Putamen (tissue), 1 donor: ENCODE measurements around the gene FTO.

Experiments used
- DNase-seq: peaks from one replicate; pipeline ENCODE4 v3.0.0-alpha.2; 2016; ENCODE audit warnings: low spot score

Gene FTO

DNA sequence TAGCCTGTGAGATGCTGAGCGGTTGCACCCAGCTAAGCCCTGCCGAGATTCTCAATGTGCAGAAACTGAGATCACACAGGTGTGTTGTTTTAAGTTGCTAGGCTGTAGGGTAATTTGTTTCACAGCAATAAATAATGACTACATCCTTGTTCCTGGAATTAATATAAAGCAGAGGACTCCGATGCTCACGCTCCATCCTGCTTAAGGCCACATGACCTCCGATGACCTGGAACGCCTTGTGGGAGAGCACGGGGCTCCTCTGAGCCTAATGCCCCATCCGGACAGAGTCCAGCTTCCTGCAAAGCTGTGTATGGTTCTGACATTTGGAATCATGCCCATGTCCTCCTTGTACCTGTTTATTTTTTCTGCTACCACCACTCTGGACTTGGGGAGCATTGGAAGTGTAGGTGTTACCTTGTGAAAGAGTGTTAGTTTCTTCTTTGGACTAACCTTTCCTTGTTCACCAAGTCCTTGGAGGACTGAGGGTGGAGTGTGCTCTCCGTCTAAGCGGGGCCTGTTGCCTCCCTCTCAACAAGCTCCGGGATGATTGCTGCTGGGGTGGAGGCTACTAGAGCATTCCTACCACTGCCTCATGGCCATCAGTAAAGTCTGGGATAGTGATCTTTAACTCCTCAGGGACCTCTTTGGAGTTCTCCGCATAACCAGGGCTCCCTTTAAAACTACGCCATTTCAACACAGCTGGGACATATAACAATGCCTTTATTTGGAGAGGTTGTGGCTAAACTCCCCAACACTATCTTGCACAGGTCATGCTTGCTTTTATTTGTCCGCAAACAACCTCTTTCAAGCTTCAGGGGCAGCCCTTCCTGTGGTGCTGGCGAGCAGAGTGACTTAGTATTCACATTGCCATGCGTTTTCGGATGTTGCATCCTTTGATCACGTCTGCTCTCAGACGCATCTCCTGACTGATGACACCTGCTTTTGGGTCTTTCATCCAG is 457.3 kb downstream of the FTO start:
- DNase-seq, result no peak

DNA sequence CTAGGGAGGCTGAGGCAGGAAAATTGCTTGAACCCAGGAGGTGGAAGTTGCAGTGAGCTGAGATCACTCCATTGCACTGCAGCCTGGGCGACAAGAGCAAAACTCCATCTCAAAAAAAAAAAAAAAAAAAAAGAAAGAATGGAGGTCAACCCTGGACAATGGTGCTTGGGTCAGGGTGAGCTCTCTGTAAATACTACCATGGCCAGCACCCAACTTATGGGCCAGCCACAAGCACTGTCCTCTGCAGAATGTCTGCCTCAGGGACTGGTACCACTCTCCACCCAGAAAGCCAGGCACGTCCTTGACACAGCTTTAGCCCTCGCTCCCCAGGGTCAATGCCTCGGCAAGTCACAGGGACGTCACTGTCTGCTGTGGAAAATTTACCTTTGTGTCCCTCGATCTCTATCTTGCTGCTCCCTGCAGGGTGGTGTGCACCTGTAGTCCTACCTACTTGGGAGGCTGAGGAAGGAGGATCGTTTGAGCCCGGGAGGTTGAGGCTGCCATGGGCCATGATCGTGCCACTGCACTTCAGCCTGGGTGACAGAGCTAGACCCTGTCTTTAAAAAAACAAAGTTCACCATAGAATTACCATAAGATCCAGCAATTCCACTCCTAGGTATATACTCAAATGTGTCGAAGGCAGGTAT is 459.4 kb downstream of the FTO start:
- DNase-seq, result no peak

DNA sequence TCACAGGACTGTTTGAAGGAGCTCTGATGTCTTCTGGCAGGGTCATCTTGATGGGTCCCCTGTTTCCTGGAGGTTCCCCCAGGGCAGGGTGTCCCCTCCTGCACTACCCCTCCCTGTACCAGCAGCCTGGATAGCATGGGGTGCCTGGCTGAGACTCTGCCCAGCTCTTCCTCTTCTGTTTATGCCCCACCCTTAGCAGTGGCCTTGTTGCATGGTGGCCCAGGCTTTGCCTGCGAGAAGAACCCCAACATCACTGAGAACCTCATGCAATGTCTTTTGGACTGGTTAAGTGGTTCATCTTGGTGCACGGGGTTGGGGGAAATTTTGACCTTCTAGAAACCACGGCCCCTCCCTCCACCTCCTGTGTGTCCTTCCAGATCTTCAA is 460.8 kb downstream of the FTO start:
- DNase-seq, result no peak

DNA sequence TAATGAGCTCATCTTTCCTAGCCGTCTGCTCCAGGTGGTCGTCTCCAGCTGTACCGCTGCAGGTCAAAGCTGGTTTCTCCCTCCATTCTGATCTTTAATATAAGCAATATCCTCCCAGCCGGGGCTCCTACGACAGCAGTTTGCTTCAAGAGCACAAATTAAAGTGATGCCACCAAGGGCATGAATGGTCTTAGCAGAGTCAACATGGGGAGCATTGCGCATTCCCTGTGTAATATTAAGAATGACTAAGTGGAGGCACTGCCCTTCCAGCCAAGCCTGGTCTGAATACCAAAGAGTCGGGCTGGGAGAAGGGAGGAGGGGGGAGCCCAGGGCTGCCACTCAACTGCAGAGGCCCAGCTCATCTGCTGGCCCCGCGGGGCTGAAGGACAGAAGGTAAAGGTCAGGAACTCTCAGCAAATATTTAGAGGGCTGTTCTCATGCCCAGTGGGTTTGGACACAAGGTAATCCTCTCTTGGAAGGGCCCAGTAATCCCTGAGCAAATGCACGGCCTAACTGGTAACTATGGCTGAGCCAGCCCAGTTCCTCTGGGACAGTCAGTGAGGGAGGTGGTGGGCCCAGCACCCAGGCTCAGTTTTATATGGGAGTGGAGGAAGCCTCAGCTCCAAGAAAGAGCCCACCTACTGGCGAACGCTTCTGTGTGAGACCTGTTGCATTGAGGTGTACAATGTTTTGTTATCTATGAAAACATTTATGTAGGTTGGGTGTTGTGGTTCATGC is 461.4 kb downstream of the FTO start:
- no peak for DNase-seq

DNA sequence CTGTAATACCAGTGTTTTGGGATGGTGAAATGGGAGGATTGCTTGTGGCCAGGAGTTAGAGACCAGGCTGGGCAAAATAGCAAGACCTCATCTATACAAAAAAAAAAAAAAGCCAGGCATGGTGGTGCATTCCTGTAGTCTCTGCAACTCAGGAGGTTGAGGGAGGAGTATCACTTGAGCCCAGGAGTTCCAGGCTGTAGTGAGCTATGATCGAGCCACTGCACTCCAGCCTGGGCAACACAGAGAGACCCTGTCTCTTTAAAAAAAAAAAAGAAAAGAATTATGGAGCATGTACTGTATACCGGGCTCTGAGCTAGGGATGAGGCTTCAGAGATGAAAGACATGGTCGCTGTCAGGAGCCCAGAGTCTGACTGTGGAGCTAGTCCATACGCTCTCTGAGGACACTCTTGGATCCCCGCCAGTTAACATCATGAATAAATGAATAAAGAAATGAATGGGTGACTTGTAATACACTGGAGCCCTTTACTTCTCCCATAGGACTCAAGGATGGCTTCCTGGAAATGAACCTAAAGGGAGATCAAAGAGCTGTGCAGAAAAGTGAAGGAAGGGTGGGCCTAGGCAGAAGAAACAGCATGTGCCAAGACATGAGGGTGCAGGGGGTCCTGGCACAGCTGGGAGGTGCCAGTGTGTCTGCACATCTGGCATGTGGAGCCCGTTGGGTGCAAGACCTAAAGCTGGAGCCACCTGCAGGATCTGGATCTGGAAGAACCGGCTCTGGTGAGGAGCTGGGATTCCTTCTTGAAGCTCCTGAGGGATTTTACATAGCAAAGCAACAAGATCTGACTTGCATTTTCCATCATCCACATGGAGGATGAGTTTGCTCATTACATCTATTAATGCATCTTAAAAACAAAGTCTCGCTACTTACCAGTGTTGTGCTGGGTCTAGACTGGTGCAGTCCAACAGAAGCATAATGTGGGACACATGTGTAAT is 462.2 kb downstream of the FTO start:
- no peak for DNase-seq

DNA sequence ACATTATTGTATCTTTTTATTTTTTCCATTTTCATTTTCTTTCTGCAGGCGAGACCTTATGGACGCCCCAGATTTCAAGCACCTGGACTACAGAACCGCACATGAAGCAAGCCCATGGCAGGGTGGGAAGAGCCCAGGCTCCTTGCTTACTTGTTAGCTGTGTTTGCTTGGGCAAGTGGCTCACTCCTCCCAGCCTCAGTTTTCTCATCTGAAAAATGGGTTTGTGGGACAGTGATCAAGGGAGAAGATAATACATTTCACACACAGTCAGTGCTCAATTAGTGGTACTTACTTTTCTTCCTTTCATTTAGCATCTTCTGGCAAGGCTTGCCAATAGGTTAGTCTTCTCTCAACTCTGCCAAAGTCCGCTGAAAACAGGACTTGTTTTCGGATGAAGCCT is 465.2 kb downstream of the FTO start:
- DNase-seq, result no peak

DNA sequence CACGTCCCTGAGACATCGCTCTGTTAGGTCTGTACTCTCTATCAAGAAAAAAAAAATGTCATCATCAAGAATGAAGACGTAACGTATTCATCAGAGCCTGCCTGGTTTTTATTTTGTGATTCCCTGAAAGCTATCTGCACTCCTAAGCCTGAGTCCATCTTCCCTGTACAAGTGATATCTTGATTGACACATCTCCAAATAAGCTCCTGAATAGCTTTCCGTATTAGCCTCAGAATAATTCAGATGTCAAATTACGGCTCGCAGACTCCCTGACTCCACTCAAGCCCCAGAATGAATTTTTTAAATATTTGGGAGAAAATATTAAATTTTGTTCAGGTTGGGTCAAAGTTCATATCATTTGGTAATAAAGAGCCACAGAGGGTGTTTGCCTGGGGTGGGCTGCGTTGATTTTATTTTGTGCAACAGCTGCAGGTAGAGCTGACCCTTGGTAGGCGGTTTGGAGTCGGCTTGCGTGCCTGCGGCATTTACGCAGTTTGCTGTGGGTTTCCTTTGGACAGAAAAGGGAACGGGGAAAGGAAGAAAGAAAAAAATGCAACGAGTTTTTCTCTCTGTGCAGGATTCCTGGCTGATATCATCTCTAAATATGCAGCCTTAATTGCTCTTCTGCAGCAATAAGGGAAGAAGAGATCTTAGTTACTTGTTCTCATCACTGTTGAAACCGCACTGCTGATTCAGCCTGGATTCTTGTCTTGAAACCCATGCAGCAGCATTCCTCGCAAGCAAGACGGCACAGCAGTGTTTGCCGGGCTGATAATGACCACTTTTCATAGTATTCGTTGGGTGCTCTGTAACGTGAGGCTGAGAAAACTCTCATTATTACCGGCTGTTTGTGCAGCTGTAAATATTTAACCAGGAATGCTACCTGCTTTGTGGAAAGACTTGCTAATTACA is 467.9 kb downstream of the FTO start:
- DNase-seq, result peak; percentile 15

DNA sequence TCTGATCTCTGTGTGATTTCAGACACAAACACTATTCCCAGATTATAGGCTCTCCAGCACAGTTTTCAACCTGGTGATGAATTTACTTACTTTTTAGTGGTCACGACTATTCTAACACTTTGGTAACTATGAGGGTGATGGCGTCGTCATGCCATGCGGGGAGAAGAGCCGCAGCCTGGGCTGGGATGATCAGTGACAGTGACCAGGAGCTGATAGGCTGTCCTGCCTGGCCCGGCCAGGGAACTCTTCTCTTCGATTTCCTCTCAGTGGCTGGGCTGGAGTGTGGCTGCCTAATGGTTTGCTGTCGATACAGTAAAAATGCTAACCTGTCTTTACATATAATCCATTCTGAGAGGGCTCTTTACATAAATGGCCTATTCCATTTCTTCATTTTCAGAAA is 469.5 kb downstream of the FTO start:
- DNase-seq, result no peak

DNA sequence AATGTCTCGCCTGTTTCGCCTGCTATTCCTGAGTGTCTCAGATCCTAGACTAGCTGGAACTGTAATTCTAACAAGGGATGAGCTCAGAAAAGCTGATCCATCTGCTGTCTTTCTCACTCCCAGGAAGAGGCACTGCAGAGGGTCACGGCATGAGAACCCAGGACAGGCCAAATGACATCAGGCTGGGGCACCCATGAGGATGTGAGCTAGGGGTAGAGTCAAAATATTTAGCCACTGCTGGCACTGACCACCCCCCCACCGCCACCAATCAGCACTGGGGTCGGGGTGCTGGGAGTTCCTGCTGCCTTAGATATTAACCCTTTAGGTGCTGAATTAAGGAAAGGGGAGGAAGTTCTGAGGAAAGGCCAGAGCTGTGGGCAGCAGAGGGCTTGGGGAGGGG is 470.2 kb downstream of the FTO start:
- no peak for DNase-seq

DNA sequence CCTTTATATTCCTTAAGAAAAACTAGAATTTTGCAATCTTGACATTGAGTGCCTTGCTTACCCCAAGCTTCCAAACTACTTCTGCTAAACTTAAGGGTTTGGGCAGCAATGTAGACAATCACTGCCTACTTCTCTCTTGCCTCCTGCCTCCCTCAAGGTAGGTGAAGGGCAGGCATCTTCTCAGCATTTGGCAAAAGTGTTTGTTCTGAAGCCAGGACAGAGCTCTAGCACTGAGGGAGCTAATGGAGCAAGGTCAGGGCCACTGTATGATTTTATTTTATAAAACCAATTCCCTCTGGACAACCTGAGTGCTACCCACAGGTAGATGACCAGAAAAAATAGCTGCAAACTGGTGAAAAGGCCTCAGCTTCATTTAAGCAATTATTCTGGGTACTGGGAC is 470.8 kb downstream of the FTO start:
- DNase-seq, result no peak

DNA sequence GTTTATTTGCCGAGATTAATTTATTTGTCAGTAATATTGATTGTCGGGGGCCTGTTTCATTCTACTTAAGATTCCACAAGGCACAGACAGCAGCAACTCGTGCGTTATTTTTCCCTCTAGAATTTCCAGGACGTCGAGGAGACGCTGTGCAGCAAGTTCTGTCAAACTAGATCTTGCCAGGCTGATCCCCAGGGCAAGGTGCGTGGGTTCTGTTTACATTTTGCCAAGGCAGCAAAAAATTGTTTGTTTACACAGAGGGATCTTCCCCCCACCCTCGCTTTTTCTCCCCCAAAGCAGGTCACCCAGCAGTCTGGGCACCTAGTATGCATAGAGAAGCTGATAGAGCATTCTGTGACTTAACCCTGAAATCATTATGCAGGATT is 471.2 kb downstream of the FTO start:
- DNase-seq, result no peak

DNA sequence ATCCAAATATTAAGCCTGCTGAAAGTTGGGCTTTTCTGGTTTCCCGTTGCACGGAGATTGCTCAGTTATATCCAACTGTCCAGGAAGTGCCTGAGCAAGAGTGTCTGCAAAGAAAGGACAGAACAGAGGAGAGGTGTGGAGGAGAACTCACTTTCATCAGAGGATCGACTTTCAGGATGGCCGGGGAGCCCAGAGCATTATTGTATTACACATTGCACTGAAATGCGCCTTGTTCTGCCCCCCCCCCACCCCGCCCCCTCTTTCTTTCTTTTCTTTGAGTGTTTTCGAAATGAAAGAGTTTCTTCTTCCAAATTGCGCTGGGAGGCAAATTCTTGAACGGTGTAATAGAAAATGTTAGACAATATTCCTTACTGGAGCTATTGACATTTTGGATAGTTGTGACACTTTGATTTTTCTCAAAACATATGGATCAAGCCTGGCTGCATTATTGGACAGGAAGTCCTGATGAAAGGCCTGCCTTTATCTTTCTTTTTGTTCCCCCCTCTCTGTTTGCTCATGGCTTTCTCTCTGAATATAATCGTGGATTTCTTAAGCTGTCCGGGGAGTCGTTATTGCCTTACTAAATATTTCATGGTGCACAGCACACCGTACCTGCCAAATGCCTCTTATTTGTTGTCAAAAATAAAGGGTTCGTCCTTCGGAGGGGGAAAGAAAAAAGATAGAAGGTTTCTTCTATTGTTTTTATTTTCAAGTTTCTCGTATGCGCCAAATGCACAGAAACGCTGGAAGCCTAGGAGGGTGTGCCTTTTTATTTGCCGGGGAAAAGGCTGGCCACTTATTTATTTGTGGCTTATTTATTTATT is 471.8 kb downstream of the FTO start:
- DNase-seq, result no peak

DNA sequence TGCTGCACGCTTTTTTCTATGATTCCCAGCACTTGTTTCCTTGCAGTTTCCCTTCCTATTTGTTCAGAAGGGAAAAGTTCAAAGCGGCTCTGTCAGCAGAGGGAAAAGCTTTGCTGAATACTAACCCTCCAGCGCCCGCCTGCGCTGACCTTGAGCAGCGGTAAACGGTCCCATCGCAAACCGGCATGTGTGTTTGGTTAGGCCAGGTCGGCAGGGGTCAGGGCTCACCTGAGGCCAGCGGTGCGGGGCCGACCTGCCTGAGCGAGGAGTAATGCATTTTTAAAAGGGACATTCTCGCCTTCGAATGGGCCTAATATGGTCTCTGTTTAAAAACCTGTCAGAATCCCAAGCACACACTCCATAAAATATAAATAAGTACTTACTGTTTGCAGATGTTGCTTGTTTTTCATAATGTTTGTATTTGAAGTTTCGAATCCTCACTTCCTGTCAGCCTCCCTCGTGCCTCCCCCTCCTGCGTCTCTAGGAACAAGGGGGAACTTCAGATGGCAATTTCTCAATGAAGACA is 472.5 kb downstream of the FTO start:
- no peak for DNase-seq

DNA sequence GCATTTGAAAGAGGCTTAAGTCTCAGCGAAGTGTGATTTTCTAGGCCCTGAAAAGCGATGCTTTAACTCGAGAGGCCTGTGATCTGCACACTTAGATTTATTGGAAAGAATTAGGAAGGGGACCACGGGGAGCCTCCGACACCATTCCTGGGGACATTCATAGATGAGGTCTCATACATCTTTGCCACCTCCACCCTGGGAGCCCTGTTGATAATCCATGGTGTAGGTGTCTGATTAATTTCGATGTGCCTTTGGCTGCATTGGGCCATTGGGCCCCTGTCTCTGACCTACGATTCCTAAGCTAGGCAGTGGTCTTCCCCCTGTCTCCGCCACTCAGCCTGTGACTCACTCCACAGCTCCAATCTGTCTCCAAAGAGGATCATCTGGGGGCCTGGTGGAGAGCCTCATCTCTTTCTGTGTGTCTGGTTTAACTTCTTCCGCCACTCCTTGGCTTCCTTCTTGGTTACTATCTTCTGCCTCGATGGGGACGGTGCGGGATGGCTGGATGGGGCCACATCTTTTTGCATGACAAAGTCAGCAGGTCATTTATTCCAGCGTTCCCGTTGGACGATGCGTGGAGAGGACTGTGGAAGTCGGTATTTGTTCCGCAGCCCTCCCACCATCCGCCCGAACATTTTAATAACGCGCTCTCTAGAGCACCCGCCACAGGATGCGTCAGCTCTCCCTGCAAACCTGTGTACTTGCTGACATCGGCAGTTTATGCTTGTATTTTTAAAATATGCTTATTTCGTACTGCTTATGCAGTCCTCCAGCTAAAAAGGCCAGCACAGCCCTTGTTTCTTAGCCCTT is 473.3 kb downstream of the FTO start:
- DNase-seq, result no peak

DNA sequence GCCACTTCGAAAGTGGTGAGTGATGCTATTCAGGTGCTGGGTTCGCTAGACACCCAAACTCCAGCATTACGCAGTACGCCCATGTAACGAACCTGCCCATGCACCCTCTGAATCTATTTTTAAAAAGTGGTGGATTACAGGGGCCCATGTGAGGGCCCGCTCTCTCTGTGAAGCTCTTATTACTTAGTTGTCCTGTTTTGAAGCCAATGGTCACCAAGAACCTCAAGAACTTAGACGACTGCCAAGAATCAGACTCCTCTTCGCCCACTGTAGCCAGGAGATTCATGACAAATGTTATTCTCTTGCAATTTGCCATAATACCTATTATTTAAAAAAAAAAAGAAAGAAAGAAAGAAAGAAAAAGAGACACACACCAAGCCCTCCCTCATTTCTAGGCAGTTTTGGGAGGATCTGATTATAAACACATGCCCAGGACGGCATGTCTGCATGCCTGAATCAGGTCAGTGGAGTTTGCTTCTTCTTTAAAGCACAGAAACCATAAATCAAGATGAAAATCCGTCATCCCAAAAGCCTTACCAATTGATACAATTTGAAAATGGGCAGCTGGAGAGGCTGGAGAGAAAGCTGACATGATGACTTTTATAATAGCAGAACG is 474.0 kb downstream of the FTO start:
- DNase-seq, result no peak

DNA sequence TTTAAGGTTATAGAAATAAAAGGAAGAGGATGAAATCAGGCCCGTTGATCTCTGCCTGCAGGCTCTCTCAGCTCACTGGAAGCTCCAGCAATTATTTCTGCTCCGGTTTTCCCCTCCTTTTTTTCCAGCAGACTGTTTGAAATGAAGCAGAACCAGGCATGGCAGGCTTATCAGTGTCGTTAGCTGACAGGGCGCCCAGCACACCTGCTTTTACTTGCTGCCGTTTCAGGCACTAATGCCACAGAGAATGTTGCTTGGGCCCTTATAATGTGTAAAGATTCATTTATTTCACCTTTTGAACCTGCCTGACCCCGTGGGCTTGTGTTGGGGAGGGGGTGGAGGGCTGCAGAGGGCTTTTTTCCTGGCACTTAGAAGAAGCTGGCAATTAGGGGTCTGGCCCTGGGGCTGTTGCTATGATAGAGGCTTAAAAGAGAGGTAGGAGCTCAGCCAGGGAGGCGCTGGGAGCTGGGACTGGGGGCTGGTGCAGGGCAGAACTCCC is 474.6 kb downstream of the FTO start:
- DNase-seq, result no peak

DNA sequence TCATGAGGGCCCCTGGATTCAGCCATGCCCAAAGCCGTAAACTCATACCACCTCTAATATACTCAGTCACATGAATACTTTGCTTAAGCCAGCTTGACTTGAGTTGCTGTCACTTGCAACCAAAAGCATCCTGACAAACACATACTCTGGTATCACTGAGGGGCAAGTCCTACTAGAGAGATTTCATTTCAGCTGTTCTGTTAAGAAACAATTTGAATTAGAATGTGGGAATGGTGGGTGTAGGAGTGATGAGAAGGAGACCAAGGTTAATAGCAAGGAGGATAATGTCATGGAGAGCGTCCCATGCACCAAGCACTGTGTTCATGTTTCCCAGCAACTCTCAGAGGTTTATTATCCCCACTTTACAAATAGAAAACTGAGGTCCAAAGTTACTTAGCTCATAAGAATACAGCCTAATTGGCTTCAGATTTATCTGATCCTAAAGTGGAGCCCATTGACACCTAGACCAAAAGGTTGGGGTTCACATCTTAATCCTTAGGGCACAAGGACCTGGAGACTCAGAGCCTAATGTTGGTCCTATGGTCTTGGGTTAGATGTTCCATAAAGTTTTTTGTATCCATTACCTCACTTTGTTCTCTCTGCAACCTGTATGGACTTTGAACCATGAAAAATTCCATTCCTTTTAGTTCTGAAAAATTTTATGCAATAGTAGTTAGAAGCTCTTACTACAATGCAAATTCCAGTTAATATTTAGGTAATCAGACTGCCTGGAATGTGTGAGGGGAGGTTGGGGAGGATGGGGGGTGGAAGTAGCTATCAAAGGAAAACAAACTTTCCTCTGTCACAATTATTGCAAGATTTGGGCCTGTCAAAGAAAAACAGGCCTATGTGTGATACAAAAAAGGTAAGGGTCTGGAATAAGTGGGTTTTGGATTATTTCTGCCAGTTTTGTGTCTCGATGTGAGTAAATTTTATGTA is 476.7 kb downstream of the FTO start:
- no peak for DNase-seq
